AG10803 (cell line): Measurements from ENCODE around the gene SSTR3.

Experiments used
- DNase-seq: peaks from one replicate; pipeline ENCODE4 v3.0.0; 2010; ENCODE audit warnings: low read depth
- H3K4me3 ChIP-seq: 2 replicates; pipeline ENCODE4 v1.5.1; 2011; ENCODE audit warnings: mild to moderate bottlenecking, low read length, control low read depth
- TF ChIP-seq, protein P1 (sequence below): conservative IDR thresholded peaks from 2 replicates; pipeline ENCODE4 v1.5.1; 2011; ENCODE audit warnings: mild to moderate bottlenecking, low read length, control low read depth, inconsistent platforms

Gene SSTR3

DNA sequence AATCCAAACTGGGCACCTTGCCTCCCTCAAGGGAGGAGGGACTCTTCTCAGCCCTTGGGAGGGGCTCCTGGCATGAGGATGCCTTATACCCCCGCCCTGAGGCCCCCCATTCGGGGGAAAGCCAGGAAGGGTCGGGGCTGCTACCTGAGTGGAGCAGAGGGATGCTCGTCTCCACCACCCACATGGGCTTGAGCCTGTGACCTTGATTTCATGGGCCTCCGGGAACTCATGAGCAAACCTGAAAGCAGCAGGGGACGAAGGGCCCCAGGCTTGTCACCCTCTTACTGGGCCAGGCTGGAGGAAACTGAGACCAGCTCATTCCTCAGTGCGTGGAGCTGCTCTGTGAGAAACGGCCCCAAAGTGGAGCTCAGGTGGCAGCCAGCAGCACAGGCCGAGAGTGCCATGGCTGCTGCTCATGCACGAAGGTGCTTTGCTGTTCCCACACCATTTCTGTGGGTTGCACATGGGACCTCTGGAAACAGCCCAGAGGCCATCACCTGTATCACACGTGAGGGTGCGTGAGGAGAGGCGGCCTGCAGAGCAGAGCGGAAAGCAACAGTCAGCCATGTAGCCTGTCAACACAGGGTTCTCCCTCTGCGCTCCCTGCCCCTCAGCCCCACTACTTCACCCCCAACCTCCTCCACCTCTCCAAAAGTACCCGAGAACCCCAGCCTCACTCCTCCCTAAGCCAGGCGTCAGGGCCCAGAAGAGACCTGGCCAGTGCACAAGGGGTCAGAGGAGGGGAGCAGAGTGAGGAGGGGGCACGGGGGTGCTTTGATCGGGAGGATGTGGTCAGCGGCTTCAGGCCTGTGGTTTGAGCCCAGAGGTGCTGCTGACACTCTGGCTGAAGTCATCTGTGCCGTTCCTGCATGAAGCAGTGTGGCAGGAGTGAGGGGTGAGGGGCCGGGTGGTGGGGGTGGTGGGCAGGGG, 48.4 kb downstream of the SSTR3 start:
- TF ChIP-seq, protein P1, sequence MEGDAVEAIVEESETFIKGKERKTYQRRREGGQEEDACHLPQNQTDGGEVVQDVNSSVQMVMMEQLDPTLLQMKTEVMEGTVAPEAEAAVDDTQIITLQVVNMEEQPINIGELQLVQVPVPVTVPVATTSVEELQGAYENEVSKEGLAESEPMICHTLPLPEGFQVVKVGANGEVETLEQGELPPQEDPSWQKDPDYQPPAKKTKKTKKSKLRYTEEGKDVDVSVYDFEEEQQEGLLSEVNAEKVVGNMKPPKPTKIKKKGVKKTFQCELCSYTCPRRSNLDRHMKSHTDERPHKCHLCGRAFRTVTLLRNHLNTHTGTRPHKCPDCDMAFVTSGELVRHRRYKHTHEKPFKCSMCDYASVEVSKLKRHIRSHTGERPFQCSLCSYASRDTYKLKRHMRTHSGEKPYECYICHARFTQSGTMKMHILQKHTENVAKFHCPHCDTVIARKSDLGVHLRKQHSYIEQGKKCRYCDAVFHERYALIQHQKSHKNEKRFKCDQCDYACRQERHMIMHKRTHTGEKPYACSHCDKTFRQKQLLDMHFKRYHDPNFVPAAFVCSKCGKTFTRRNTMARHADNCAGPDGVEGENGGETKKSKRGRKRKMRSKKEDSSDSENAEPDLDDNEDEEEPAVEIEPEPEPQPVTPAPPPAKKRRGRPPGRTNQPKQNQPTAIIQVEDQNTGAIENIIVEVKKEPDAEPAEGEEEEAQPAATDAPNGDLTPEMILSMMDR = no peak
- DNase-seq = no peak
- no peak overlapping the region for H3K4me3 ChIP-seq

DNA sequence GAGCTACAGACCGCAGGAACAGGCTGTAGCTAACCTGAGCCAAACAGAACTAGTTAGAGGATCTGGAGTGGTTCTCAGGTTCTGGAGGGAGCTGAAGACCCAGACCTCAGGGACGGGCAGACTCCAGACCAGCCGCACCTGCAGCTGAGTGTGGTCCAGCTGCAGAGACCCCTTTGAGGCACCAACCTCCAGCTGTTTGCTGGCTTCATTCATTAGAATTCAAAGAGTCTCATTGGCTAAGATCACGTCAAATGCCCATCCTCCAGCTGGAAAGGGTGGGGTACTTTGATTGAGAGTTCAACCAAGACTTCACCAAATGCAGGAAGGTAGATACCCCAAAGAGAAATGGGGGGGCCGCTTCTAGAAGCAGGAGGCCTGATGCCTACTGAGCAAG, 49.2 kb downstream of the SSTR3 start:
- TF ChIP-seq, protein P1 = no peak
- no peak for DNase-seq
- no peak overlapping the region for H3K4me3 ChIP-seq

DNA sequence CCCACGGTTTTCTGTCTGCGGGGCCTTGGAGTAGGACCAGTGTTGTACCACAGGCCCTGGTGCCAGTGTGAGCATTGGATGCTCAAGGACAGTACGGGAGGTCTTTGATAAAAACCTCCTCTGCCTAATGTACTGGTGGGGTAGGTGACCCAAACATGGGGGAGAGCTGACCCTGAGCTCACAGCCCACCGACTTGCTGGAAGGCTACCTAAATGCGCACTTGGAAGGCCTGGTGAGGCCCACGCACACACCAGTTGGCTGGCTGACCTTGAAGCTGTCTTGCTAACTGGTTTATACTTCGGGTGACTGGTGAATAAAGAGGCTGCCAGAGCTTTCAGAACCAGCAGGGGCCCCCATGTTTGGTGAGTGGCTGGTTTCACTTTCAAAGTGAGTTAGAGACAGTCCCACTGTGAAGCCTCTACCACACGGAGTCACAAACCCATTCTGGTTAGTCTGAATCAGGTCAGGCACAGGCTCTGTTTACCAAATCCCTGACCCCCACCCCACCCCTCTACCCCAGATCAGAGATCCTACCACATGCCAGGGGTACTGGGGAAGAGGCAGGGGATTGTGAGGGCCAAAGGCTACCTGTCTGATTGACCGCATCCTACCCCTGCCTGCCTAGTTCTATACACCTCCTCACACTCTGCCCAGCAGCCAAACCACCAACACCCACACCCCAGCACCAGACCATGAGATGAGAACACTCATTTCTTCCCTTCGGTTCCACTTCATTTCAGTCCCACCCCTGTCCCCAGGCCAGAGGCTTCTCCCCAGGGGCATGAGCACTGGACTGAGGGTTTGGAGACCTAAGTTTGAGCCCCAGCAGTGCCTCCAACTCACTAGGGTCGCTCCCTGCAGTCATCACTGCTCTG, 49.8 kb downstream of the SSTR3 start:
- TF ChIP-seq, protein P1 = no peak
- no peak for DNase-seq
- no peak overlapping the region for H3K4me3 ChIP-seq

DNA sequence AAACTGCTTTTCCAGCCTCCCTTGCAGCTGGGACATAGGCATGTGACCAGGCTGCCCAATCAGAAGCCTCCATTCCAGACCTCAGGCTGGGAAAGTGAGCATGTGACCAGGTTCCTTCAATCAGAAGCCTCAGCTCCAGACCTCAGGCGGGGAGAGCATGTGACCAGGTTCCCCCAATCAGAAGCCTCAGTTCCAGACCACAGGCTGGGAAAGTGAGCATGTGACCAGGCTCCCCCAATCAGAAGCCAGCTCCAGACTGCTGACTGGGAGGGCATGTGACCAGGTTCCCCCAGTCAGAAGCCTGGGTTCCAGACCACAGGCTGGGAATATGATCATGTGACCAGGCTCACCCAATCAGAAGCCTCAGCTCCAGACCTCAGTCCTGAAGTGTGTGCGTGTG, 50.8 kb downstream of the SSTR3 start:
- H3K4me3 ChIP-seq = no peak overlapping the region
- DNase-seq = no peak
- TF ChIP-seq, protein P1 = no peak

DNA sequence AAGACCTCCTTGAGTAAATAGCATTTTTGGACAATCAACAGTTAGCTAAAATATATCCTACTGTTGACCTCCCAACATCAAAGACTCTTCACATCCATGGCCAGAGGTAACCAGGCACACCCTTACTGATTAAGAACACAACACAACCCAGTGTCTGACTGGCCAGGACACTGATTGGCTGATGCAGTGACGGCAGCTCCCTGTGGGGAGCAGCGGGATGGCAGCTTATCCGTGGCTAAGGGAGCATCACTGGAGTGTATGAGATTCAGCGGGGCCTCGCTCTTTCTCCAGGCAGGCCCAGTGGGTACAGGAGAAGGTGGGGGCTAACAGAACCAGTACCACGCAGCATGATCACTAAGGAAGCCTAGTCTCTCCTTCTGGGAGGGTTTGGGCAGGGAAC, 52.2 kb downstream of the SSTR3 start:
- H3K4me3 ChIP-seq = no peak overlapping the region
- TF ChIP-seq, protein P1 = no peak
- DNase-seq = no peak

DNA sequence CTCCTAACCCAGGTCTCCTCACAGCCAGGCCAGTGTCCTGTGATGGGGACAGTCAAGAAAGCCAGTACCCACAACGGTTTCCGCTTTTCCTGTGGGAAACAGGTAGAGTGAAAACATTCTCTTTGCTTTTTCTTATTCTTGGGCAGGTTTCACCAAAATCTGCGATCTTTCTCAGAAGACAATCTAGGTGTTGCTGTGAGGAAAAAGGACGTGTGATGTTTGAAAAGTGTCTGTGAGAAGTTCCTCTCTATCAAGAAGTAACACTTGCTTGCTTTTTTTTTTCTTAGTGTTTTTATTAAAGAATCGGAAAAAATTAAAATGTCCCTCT, 53.4 kb downstream of the SSTR3 start:
- TF ChIP-seq, protein P1 = no peak
- no peak overlapping the region for H3K4me3 ChIP-seq
- no peak for DNase-seq
